Panc1 (cell line): ENCODE measurements around the gene CAMKK2.

Experiments used
- CTCF ChIP-seq: fragments of 450-650 bp; IDR thresholded peaks from 2 replicates; pipeline ENCODE4 v1.5.1; 2017; ENCODE audit warnings: mild to moderate bottlenecking
- POLR2AphosphoS5 ChIP-seq: IDR thresholded peaks from 2 replicates; pipeline ENCODE4 v1.6.1; 2012; ENCODE audit warnings: mild to moderate bottlenecking, low read depth, low read length, moderate library complexity
- SIN3A ChIP-seq: IDR thresholded peaks from 2 replicates; pipeline ENCODE4 v1.6.1; 2012; ENCODE audit warnings: low read depth, mild to moderate bottlenecking, low read length, moderate library complexity, borderline replicate concordance; ENCODE audit not compliant: insufficient read depth
- TF ChIP-seq, protein P1 (sequence below), 2 experiments: IDR thresholded peaks; 2 replicates each; pipeline ENCODE4 v1.6.1; 2011 to 2012; ENCODE audit warnings: low read depth in 2 of 2, control low read depth in 1 of 2, low read length in 1 of 2, mild to moderate bottlenecking in 1 of 2, moderate library complexity in 1 of 2; ENCODE audit not compliant: insufficient read depth in 1 of 2

DNA sequence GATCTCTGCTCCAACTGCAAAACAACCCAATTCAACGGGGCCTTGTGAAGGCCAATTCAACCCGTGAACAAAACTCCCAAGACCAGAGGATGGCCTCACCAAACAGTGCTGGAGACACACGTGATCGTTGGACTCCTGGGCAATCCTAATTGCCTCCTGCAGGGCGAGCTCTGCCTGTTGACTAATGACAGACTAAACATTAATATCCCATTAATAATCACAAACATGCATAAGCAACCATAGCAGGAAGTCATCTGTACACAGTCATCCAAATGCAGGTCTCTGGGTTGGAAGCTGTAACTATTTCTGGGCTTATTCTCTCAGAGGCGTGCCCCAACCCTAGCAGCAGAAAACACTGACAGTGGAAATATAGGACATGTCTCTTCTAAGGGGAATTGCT, 34.7 kb upstream of the CAMKK2 start:
- TF ChIP-seq POLR2AphosphoS5 (no peak), CTCF (no peak), SIN3A (no peak)
- TF ChIP-seq, protein P1, sequence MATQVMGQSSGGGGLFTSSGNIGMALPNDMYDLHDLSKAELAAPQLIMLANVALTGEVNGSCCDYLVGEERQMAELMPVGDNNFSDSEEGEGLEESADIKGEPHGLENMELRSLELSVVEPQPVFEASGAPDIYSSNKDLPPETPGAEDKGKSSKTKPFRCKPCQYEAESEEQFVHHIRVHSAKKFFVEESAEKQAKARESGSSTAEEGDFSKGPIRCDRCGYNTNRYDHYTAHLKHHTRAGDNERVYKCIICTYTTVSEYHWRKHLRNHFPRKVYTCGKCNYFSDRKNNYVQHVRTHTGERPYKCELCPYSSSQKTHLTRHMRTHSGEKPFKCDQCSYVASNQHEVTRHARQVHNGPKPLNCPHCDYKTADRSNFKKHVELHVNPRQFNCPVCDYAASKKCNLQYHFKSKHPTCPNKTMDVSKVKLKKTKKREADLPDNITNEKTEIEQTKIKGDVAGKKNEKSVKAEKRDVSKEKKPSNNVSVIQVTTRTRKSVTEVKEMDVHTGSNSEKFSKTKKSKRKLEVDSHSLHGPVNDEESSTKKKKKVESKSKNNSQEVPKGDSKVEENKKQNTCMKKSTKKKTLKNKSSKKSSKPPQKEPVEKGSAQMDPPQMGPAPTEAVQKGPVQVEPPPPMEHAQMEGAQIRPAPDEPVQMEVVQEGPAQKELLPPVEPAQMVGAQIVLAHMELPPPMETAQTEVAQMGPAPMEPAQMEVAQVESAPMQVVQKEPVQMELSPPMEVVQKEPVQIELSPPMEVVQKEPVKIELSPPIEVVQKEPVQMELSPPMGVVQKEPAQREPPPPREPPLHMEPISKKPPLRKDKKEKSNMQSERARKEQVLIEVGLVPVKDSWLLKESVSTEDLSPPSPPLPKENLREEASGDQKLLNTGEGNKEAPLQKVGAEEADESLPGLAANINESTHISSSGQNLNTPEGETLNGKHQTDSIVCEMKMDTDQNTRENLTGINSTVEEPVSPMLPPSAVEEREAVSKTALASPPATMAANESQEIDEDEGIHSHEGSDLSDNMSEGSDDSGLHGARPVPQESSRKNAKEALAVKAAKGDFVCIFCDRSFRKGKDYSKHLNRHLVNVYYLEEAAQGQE (IDR thresholded peaks at IDR 0.05; ENCODE audit: insufficient read depth in 1 of 2, low read depth in 2 of 2, low read length in 1 of 2), result no peak
